Right atrium auricular region (tissue), 2 donors: Measurements from ENCODE around the gene C16orf90. TPM values are rescaled to one million over a fixed set of nuclear protein-coding genes. Genes with fewer than 3 reads are reported as not detected.

ENCODE experiments used
- DNase-seq: peaks from one replicate; pipeline ENCODE4 v3.0.0-alpha.2; 2019; ENCODE audit warnings: low spot score
- H3K27ac ChIP-seq, 2 donors: fragments of 200-600 bp; sonication (generic); 1 replicate in 1 of 2; 2 replicates in 1 of 2; pipeline ENCODE4 v1.5.1; 2016 to 2019
- H3K27me3 ChIP-seq, 2 donors: fragments of 200-600 bp; sonication (generic); one replicate each; pipeline versions ENCODE4 v1.5.1 to v1.6.0; 2017 to 2019
- H3K36me3 ChIP-seq: fragments of 200-600 bp; sonication (generic); one replicate; pipeline ENCODE4 v1.5.1; 2016
- H3K4me1 ChIP-seq, 2 donors: fragments of 200-600 bp; sonication (generic); one replicate each; pipeline versions ENCODE4 v1.5.1 to v1.6.0; 2017 to 2019
- H3K4me3 ChIP-seq, 2 donors: fragments of 200-600 bp; sonication (generic); 1 replicate in 1 of 2; 2 replicates in 1 of 2; pipeline ENCODE4 v1.5.1; 2017 to 2019; ENCODE audit warnings: mild to moderate bottlenecking in 1 of 2, moderate library complexity in 1 of 2
- H3K9me3 ChIP-seq, 2 donors: fragments of 200-600 bp; sonication (generic); one replicate each; pipeline ENCODE4 v1.5.1; 2019
- CTCF ChIP-seq, 2 donors: fragments of 200-600 bp; sonication (generic); IDR thresholded peaks; one replicate each; pipeline ENCODE4 v1.5.1; 2019; ENCODE audit warnings: antibody characterized with exemption in 2 of 2
- total RNA-seq, 2 donors: library from RNA; depleted of rRNA; stranded (reverse); fragments of >200 nt; gene quantifications; one replicate each; pipeline ENCODE4 v1.1.0, GENCODE V29; 2016

The C16orf90 gene
- total RNA-seq, 2 donors from 2014 or later, result not detected

GRCh38 chr16:3485821-3486505 lies 9.3 kb downstream of the C16orf90 start:
- TF ChIP-seq CTCF (IDR thresholded peaks at IDR 0.05), result no peak
- no peaks in the 10 kb centered on the region for H3K9me3 ChIP-seq
- H3K27me3 ChIP-seq, result no peaks in the 10 kb centered on the region
- H3K4me1 ChIP-seq, result peaks cover 0 to 14% of the 10 kb centered on the region in 2 donors
- peaks cover 51% of the 10 kb centered on the region for H3K36me3 ChIP-seq
- DNase-seq, result no peak
- H3K27ac ChIP-seq, result no peak overlapping the region
- no peak overlapping the region for H3K4me3 ChIP-seq

DNA sequence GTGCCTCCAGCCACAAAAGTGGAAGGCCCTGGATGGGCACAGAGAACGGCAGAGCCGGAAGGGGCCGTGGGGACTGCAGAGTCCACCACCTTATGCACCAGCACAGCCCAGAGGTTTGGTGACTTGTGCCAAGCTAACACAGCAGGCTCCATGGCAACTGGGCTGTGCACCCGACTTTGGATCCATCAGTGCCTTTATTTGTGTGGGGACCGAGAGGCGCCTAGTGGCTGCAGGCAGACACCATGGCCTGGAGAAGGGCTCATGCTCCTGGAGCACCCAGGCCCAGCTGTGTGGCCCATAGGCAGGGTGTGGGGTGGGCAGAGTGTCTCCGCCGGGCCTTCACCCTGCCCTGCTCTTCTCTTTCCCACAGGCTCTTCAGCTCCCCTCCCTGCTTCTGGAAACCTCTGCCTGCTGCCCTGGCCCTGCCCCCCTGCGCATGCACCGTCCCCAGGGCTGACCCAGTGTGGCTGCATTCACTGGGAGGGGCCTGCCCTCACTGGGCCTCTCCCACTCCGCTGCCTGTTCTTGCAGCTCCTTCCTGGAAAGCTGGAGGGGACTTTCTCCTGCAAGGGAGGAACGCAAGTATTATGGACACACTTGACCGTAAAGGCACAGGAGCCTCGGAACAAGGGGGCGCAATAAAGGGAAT lies 10.1 kb downstream of the C16orf90 start:
- Histone ChIP-seq H3K27ac (no peak overlapping the region), H3K27me3 (no peaks in the 10 kb centered on the region), H3K4me1 (peaks cover 0 to 12% of the 10 kb centered on the region in 2 donors), H3K9me3 (no peaks in the 10 kb centered on the region), H3K4me3 (no peak overlapping the region), H3K36me3 (peaks cover 51% of the 10 kb centered on the region)
- no peak for TF ChIP-seq CTCF (IDR thresholded peaks at IDR 0.05)
- no peak for DNase-seq

DNA sequence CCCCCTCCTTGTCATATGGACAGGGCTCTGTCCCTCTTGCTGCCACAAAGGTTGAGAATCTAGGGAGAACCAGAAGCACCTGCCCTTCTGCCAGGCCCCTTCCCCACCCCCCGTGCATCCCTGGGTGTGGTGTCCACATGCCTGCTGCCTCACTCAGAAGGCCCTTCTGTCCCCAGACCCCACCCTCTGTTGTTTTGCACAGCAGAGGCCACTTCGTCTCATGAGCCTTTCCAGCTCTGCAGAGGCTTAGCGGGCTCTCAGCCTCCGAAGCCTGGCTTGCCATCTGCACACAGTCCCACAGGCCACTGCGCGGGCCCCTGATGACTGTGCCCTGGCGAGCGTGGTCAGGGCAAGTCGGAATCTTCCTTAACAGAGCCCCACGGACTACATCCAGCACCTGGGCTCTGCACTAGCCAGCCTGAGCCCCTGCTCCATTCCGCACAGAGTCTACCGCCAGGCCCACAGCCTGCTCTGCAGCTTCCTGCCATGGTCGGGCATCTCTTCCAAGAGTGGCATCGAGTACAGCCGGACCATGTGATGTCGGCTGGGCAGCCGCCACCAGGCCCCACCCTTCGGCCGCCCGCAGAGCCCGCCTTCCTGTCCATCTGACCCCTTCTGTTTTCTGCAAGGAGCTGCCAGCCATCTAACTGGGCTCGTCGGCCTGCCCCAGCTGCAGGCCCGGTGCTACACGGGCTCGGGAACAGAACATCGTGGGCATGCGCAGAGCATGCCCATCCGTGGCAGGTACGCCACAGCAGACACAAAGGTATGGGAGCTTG lies 10.8 kb downstream of the C16orf90 start:
- TF ChIP-seq CTCF (IDR thresholded peaks at IDR 0.05), result no peak

DNA sequence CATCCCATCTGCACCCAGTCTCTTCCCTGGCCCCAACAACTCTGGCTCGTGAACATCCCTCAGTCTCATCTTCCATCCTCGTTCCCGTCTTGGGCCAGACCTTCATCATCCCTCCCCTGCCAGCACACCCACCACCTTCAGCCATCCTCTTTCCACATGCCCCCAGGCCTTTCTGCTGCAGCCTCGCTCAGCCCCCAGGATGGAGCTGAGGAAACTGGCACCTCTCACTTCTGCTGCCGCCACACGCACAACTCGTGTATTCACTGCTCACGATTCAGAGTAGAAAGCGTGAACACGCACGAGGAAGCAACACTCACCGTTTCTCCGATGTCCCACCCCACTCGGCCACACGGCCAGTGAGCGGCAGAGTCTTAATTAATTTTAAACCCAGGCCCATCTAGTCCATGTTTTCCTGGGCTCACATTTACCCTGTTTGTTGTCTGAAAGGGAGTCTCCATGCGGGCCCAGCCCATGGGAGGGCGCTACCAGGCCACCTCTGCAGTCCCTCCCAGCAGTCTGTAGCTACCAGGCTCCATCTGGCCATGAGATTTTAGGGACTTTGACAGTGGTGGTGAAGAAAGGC lies 12.5 kb downstream of the C16orf90 start:
- H3K36me3 ChIP-seq, result peaks cover 68% of the 10 kb centered on the region
- no peak for DNase-seq

More for the DNA sequence above, 10.8 kb downstream of the C16orf90 start:
- Histone ChIP-seq H3K36me3 (peaks cover 58% of the 10 kb centered on the region), H3K27ac (no peak overlapping the region), H3K27me3 (no peaks in the 10 kb centered on the region), H3K4me3 (no peak overlapping the region), H3K4me1 (peaks cover 0 to 12% of the 10 kb centered on the region in 2 donors), H3K9me3 (no peaks in the 10 kb centered on the region)
- no peak for DNase-seq

More for the DNA sequence above, 12.5 kb downstream of the C16orf90 start:
- no peak overlapping the region for H3K4me3 ChIP-seq
- no peak overlapping the region for H3K27ac ChIP-seq
- TF ChIP-seq CTCF (IDR thresholded peaks at IDR 0.05), result no peak
- H3K4me1 ChIP-seq, result peaks cover 0 to 12% of the 10 kb centered on the region in 2 donors
- H3K27me3 ChIP-seq, result no peaks in the 10 kb centered on the region
- no peaks in the 10 kb centered on the region for H3K9me3 ChIP-seq
